Inferior parietal cortex (tissue), 1 donor: ENCODE results near the gene PKIG.

ENCODE experiments used
- DNase-seq: peaks from one replicate; pipeline ENCODE4 v3.0.0-alpha.2; 2016; ENCODE audit errors: extremely low spot score

PKIG gene

DNA sequence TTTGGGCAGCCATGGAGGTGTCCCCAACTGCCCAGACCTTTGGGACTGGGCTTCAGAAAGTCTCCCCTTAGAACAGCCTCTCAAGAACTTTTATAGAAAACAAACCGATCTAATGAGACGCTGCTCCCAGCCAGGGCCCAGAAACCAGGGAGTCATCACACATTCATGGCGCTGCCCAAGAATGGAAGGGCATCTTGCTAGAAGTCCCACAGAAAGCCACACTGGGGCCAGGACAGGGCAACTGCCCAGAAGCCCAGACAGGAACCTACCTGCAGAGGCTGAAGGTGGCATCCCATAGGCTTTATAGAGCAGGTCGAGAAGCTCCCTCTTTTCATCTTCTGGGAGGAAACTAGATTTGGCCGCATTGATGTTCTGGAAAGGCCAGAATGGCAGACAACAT, 37.7 kb downstream of the PKIG start:
- no peak for DNase-seq

DNA sequence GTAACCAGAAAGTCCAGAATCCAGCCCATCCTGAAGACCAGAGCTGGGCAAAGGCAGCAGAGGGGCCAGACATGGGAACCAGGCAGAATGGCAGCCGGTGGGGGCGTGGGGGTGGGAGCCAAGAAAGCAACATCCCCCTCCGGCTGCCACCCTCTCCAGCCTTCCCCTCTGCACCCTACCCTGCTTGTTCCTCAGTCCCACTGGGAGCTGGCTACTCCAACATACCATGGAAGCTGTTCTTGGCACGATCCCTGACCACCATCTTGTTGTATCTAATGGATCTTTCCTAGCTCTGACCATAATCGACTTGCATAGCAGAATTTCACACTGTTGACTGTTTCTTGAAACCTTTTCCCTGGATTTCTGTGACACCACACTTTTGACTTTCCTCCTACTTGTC, 38.9 kb downstream of the PKIG start:
- no peak for DNase-seq

DNA sequence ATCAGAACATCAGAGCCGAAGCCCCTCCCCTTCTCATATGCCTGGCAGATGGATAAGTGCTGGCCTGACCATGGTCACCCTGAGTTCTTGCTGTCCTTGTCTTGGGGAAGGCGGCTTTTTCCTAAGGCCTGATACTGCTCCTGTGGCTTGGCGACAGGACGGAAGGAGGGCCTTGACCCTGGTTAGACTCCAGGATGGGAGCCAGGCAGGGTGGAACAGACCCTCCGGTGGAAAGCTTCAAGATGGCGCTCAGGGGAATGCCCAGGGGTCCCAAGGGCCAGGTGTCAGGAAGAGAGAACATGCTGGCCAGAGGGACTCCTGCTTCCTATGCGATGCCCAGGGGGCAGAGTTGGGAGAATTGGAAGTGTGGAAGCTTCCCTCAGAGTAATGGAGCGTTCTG, 39.6 kb downstream of the PKIG start:
- DNase-seq, result no peak

DNA sequence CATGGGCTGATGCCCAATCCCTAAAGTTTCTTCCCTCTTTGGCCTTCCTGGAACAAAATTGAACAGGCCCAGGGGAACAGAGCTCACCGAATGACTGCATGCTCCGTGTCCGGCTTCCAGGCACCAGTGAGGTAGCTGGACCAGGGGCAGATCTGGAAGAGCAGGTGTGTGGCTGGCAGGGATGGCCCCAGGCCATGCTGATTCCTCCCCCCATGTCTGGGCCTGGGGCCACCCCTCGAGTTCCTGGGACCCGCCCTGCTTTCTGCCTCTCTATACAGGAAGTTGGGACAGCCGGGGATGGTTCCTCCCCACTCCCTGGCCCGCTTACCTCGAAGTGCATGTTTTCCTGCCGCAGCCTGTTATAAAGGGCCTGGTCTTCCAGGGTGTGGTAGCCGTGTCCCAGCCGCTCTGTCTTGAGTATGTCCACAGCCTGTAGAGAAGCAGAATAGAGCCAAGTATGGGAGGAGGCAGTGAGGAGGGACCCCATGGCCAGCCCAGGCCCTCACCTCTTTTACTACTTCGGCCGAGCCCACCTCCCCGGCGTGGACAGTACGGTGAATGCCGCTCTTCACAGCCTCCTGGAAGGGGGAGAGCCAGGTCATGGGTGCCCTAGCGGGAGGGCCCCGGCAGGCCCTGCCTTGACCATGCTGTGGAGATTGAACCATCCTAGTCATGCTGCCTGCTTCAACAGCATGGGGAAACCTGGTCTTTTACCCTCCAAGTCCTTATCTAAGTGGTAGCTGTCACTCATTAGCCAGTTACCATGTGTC, 40.3 kb downstream of the PKIG start:
- no peak for DNase-seq

DNA sequence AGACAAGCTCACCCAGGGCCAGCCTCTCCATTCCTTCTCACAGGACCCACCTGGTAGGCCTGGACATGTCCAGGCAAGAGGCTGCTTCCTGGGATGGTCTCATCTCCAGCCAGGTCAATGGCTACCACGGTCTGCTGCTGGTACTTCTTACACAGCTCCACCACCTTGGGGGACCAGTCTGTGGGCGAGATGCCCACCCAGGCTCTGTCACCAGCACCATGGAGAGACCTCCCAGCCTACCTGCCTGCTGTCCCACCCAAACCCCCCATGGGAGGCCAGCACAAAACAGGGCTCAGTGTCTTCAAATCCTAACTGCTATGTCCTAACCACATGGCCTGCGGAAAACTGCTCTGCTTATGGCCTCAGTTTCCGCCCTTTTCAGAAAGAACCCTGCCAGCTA, 41.8 kb downstream of the PKIG start:
- no peak for DNase-seq

DNA sequence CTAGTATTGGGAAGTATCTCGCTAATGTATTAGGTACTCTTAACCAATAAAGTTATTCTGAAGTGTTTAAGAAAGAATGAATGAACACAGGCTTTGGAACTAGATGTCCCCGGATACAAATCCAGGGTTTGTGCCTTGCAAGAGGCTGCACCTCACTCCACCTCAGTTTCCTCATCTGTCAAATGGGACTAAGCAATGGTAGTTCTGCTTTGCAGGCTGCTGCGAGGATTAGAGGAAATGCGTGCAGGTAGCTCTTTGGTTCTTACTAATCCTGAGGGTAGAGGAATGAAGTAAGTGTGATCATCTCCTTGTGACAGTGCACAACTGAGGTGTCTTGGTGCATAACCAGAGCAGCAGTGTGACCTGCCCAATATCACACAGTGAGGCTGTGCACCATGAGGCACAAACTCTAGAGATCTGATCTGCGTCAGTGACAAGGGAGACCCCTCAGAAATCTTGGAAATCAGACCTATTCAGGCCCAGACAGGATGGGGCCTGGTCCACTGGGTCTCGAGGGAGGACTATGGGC, 42.4 kb downstream of the PKIG start:
- no peak for DNase-seq

DNA sequence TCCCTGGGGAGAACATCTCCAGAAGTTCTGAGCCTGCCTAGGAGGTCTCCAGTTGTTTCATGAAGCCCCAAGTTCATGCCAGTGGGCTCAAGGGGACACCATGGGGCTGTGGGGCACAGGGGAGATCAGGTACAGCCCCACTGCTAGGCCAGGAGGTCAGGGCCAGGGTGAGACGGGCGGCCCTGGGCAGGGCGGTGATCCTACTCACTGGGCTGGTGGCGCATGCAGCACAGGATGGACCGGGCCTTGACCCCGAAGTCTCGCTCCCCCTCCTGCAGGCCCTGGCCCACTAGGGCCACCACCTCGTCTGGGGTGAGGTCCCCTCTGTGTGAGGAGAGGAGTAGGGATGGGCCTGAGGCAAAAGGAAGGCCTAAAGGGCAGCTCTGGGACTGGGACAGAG, 43.0 kb downstream of the PKIG start:
- DNase-seq, result no peak

DNA sequence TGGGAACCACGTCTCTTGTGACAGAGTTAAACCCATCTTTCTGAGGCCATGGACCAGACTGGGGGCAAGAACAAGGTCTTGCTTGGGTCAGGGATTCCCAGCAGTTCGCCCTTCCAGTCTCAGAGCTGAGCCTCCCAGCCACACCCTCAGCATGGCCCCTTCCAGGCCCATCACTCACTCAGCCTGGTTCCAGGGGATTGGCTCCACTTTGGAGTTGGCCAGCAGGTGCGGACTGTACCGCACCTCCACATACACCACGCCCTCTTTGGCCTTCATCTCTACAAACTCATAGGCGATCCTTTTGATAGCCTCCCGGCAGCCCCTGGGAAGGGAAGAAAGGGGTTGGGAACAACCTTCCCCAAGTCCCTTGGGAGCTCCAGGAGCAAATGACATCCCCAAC, 43.9 kb downstream of the PKIG start:
- no peak for DNase-seq

DNA sequence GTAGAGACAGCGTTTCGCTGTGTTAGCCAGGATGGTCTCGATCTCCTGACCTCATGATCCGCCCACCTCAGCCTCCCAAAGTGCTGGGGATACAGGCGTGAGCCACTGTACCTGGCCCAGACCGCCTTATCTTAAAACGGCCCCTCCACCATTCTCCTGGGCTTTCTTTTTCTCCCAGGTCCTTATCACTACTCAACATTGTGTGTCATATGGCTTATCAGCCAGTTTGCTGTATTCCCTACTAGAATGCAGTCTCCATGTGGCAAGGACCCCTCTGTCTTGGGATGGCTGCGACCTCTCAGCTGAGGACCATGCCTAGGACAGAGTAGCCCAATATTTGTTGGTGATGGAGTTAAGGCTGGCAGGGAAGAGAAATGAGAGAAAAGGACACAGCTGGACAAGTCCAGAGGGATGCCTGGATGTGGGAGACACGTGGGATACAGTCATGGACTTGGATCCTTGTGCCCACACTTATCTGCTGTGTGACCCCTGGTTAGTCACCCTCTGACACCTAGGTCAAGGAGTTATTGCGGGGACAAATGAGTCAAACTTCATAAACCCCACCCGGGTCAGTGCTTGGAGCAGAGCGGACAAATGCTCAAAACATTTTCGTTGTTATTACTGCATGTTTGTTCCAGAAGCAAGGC, 45.1 kb downstream of the PKIG start:
- DNase-seq, result no peak

DNA sequence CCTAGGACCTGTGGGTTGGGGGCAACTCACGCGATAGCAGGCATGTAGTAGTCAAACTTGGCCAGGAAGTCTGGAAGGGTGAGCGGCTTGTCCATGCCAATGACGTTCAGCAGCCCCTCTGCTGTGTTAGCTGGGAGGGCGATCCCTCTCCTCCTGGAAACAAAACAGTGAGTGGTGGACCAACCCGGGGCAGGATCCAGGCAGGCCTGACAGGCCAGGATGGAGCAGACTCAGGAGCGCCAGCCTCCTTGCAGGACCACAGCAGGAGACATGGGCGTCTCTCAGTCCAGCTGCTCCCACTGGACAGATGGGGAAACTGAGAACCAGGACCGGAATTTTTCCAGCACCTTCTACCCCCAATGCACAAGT, 46.6 kb downstream of the PKIG start:
- no peak for DNase-seq

DNA sequence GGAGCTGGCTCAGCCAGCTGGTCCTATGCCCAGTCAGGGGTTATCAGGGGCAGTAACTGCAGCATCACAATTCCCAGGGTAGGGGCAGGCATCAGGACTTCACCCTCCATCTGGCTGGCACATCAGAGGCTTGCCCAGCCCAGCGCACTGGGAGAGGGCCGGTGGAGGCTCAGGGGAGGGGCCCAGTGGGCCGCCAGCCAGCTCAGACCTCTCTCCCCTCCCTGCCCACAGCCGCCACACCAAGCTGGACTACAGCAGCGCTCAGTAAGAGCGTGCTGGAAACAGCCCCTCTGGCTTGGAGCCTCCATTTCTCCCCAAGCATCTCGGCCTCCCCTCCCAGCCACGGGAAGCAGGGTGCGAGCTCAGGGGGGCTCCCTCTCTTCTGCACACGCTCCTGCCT, 47.2 kb downstream of the PKIG start:
- DNase-seq, result no peak

DNA sequence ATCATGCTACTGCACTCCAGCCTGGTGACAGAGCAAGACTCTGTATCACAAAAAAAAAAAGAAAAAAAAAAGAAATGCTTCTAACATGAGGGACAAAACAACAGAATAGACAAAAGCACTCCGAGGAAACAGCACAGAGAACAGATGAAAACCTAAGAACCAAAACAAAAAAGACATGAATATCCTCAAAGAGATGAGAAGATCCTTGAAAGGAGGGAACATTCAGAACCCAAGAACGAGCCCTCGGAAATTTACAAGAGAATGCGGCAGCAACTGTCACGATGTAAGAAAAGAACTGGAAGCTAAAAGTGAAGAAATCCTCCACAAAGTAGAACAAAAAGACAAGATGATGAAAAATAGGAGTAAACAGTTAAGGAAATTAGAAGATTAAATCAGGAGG, 47.9 kb downstream of the PKIG start:
- no peak for DNase-seq

DNA sequence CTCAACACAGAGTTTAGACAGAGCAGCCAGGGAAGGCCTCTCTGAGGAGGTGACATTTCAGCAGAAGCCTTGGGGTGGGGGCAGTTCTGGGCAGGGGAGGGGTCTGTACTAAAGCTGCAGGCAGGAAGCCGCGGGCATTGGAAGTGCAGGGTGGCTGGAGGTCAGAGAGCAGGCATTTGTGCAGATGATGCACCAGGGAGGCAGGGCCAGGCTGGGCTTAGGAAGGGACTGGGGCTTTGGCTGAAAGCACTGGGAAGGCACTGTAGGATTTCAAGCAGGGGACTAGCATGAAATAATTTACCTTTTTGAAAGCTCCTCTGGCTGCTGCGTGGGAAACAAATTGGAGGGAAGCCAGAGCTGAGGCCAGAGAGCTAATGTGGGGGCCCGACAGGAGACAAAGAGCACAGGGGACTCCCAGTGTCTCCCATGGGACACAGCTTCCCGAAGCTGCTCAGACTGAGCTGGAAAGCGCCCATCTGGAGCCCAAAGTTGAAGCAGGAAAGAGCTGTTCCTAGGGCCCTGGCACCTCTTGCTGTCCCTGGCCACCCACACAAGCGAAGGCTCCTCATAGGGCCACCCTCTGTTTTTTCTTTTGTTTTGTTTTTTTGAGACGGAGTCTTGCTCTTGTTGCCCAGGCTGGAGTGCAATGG, 49.8 kb downstream of the PKIG start:
- DNase-seq, result no peak

DNA sequence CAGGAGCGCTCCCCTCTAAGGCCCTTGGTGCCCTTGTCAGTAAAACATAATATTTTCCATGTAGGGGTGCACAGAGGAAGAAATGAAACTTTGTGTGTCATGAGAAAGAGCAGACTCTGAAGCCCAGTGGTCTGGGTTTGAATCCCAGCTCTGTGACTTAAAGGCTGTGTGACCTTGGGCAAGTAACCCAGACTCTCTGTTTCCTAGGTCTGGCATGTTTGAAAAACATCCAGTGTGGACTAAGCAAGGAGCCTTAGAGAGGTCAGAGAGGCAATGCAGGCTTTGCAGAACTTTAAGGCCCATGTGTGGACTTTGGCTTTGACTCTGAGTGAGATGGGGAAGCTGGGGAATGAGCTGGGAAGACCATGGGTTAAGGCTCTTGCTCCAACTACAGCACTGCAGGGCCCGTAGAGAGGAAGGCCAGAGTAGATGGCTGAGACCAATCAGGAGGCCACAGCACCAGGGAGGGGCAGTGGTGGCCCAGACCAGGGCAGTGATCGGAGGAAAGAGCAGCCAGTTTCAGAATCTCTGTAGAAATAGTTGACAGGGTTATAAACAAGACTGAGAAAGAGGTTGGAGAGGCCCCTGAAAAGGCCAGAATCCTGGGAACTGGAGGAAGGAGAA, 50.9 kb downstream of the PKIG start:
- DNase-seq, result no peak

DNA sequence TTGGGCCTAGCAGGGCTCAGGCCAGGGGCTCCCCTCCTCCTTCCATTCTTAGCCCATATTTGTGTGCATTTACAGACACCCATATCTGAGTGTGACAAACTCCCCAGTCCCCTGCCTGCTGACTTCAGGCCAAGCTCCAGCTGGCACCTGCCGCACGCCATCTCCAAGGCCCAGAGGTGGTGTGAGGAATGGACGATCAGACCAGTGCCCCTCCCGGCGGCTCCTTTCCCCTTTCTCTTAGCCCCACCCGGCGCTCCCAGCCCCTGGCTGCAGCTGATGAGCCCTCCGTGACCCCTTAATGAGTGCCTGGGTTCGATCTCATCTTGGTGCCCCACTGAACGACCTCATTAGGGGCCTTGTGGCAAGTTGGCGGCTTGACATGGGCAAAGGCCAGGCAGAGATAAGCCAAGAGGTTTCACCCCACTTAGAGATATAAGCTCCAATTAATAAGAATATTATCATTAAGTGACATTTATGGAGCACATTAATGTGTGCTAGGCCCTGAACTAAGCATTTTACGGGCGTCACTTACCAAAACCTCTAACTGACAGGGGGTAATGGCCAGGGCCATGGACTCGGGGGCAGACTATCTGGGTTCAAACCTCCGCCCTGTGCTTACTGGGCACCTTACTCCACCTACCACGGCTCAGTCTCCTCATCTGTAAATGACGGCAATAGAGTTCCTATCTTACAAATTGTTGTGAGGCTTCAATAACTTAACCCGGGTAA, 51.7 kb downstream of the PKIG start:
- DNase-seq, result no peak

DNA sequence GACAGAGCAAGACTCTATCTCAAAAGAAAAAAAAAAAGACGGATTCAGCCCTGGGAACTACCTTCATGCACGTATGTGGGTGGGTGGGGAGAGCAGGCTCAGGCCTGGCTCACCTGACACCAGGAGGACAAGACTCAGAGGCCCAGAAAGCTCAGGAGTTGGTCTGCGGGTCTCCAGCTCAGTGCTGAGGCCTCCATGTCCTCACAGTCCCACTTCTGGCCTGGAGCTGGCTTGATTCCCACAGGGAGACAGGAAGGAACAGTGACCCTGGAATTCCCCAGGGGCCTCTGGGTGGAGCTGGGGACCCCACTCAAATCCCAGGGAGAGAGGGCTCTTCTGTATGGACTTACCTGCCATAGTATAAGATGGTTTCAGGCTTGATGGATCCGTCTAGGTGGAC, 53.5 kb downstream of the PKIG start:
- DNase-seq, result no peak

DNA sequence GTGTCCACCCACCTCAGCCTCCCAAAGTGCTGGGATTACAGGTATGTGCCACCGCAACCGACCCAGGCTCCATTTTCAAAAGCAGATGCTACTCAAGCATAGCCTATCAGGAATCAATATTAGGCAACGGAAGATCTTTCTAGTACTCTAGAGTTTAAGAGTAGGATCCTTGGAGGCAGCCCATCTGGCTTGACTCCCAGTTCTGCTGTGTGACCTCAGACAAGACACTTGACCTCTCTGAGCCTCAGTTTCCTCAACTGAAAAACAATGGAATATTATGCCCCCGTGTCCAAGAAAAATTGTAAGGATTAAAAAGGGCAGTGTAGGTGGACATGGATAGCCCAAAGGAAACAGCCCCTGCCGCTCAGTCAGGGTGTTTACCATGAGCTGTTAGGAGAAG, 54.7 kb downstream of the PKIG start:
- no peak for DNase-seq

DNA sequence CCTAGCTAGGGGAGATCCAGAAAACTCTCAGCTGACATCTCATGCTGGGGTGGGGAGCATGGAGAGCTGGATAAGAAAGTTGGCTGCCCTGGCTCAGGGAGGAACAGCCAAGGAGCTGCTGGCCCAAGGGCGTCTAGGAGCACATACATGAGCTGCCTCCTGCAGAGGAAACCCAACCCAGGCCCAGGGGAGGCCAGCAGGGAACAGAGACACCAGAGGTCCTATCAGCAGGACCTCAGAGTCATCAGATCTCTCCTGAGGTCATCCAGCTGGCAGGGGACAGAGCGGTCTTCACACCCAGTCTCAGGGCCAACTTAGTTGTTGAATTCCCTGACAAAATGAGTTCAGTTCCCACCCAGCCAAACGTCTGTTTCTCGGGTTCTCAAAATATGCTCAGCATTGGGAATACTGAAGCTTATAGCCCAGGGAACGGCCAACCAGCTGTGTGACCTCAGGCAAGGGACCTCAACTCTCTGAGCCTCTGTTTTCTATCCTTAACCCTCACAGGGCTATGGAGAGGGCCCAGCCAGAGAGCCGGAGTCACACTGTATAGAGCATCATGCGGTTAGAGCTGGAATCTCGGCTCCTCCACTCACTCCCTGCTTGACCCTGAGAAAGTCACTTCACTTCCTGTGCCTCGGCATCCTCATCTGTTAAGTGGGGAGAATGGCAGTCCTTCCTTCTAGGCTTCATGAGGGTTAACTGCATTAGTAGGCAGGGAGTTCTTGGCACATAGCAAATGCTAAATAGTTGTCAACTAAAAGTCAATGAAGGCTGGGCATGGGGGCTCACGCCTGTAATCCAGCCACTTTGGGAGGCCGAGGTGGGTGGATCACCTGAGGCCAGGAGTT, 55.4 kb downstream of the PKIG start:
- DNase-seq, result no peak

DNA sequence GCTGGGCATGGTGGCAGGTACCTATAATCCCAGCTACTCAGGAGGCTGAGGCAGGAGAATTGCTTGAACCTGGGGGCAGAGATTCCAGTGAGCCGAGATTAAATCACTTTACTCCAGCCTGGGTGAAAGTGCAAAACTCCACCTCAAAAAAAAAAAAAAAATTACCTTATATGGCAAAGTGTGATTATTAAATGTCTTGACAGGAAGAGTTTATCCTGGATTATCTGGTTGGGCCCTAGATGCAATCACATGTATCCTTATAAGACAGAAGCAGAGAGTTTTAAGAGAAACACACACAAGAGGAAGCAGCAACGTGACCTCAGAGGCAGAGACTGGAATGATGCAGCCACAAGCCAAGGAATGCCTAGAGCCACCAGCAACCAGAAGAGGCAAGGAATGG, 58.1 kb downstream of the PKIG start:
- DNase-seq, result no peak

DNA sequence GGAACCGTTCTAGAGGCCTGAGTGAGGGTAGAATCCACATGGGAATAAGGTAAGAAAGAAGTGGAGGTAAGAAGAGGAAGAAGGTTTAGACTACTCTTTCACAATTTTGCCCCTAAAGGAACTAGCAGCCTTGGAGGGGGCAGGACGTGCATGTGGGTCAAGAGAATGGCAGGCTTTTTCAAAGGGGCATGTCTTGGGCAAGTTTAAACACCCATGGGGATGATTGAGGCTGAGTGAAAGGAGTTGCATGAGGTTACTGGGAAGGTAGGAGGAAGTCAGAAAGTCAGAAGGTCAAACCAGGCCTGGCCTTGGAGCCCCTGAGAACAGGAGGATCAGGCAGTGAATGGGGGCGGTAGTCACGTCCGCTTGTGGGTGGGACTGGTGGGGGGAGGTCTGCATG, 58.9 kb downstream of the PKIG start:
- DNase-seq, result no peak
